ENCODE data around the gene MRPL28.
"Not testable (repeated sequence)": the region's sequence is repeated elsewhere in the genome, so short reads cannot be mapped to it uniquely, and the experiment has no call there.

The MRPL28 gene

DNA sequence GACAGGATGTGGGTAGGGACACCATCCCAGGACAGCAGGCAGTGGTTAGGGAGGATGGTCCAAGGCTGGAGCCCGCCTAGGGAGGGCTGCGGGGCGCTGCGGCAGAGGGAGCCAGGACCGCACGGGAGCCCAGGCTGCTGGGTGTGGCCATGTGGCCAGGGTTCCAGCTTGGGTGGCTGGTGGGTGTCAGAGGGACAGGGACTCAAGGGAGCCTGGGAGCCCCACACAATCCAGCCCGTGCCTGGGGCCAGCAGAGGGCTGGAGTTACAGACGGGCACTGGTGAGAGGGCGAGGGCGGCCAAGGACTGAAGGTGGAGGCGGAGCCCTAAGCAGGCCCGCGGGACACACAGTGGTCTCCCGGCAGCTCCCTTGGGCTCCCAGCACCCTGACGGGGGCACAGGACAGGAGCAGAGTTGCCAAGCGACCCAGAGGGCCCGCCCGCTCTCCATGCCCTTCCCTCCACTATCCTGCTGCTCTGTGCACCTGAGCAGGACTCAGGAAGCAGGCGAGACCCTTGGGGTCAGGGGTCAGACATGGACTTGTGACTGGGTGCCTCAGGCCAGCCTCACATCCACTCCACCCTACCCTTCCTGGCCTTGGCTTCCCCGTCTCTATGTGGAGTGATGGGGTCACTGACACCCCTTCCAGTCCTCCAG is 7.1 kb downstream of the MRPL28 start:
- Mint-ChIP-seq H3K27ac (peak overlapping the region; percentile 31), H3K4me3 (no peak overlapping the region), H3K4me1 (peaks cover 8 to 16% of the 10 kb centered on the region in 2 donors), H3K36me3 (peaks cover 13 to 16% of the 10 kb centered on the region in 2 donors), H3K27me3 (peaks cover 14 to 18% of the 10 kb centered on the region in 2 donors), H3K9me3 (no peaks in the 10 kb centered on the region)
- DNase-seq (no peak), ATAC-seq (replicated peaks) (no peak)

DNA sequence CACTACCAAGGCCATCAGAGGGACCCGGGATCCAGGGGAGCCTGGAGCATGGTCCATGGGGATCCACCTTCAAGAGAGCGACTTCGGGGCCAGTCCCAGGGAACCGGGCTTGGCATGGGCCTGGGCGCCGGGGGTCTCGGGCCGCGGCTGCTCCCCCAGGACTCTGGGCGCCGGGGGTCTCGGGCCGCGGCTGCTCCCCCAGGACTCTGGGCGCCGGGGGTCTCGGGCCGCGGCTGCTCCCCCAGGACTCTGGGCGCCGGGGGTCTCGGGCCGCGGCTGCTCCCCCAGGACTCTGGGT is 7.7 kb downstream of the MRPL28 start:
- H3K27me3 Mint-ChIP-seq: peaks cover 14 to 18% of the 10 kb centered on the region in 2 donors
- ATAC-seq (replicated peaks): peak; percentile 5 to 6
- peaks cover 8 to 16% of the 10 kb centered on the region in 2 donors for H3K4me1 Mint-ChIP-seq
- not testable (repeated sequence) for H3K27ac Mint-ChIP-seq, DNase-seq, H3K9me3 Mint-ChIP-seq, H3K4me3 Mint-ChIP-seq
- peaks cover 11 to 15% of the 10 kb centered on the region in 2 donors for H3K36me3 Mint-ChIP-seq

DNA sequence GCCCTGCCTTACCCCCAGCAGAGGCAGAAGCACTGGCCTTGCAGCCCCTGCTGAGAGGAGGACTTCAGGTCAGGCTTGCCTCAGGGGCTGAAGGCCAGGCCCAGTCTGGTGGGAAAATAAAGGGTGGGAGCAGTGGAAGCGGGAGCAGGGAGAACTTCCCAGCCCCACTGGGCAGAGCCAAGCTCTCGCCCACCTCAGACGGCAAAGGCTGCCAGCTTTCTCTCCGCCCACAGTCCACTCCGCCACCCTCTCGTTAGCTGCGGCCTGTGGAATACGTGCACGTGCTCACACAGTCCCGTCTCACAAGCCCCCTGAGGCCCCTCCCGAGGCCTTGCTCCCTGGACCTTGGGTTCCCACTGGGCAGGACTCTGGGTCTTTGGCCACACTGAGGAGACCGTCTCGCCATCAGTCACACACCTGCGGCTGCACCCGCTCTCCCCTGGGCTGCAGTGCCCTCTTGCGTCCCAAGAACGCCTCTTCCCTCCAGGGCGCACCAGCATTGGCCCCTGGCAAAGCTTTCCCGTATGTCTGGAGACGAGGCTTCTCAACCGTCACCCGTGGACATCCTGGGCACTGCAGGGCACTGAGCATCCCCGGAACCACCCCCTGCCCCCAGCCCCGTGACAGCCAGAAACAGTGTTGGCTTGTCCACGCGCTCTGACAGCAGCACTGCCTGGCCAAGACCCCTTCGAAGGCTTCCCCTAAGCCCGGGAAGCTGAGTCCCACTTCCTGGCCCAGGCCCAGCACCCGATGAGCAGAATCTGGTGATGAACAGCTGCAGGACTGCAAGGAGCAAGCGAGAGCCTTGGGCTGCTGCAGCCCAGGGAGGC is 8.3 kb downstream of the MRPL28 start:
- Mint-ChIP-seq H3K27me3 (peaks cover 14 to 18% of the 10 kb centered on the region in 2 donors), H3K36me3 (peaks cover 6 to 9% of the 10 kb centered on the region in 2 donors), H3K4me1 (peaks cover 8 to 16% of the 10 kb centered on the region in 2 donors), H3K4me3 (no peak overlapping the region), H3K9me3 (no peaks in the 10 kb centered on the region), H3K27ac (peak overlapping the region; percentile 56)
- ATAC-seq (replicated peaks): peak; percentile 92 to 93
- peak; percentile 61 for DNase-seq

DNA sequence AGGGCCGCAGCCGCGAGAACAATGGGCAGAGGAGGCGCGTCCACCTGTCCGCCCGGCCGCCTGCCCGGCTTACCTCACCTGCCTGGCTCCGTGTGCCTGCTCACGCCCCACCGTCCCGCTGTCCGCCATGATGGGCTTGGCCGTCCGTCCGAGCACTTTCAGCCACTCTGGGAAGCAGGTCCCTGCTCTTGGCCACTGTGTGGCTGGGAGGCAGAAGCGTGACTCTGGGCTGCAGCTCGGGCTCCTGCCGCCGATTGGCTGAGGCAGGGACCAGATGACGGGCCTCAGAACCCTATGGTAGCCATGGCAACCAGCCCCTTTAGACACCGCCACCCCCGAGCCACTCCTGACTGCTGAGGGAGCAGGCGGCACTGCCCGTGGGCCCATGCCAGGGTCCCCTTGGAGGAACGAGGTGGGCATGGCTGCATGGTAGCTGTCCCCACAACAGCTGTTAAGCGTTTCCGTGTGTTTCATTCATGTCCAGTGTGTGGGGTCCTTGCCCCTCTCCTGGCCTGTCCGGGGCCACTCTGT is 8.9 kb downstream of the MRPL28 start:
- Mint-ChIP-seq H3K27me3 (peaks cover 14 to 18% of the 10 kb centered on the region in 2 donors), H3K9me3 (no peaks in the 10 kb centered on the region), H3K27ac (no peak overlapping the region), H3K4me3 (no peak overlapping the region), H3K36me3 (peaks cover 0 to 3% of the 10 kb centered on the region in 2 donors), H3K4me1 (peaks cover 8 to 16% of the 10 kb centered on the region in 2 donors)
- no peak for ATAC-seq (replicated peaks)
- DNase-seq: no peak

DNA sequence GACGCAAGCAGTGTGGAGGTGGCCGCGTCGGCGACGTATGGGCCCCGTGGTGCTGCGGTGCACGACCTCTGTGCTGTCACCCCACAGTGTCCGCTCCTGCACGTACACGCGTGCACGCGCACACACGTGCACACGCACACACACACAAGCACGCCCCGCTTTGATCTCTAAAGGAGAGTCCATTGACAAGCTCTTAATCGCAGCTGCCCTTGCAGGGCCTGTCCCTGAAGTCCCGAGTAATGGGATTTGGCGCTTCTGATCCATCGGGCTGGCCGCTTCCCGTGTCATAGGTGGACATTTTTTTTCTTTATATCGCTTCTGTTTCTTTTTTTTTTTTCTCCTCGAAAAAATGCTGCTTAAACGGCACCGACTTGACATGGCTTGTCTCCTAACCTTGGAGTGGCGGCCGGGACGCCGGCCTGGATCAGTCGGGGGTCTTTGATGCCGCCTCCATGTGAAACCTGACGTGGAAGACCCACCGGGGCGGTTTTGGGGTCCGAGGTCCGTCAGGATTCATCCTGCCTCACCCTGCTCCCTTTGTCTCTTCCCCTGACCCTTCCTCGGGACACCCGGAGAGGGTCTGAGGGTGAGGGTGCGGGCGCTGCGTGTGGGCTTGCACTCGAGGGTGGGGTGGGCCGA is 9.5 kb downstream of the MRPL28 start:
- peaks cover 8 to 16% of the 10 kb centered on the region in 2 donors for H3K4me1 Mint-ChIP-seq
- H3K36me3 Mint-ChIP-seq: peaks cover 0 to 3% of the 10 kb centered on the region in 2 donors
- H3K27me3 Mint-ChIP-seq: peaks cover 14 to 18% of the 10 kb centered on the region in 2 donors
- no peak for ATAC-seq (replicated peaks)
- DNase-seq: no peak
- H3K9me3 Mint-ChIP-seq: no peaks in the 10 kb centered on the region
- no peak overlapping the region for H3K27ac Mint-ChIP-seq
- H3K4me3 Mint-ChIP-seq: no peak overlapping the region

DNA sequence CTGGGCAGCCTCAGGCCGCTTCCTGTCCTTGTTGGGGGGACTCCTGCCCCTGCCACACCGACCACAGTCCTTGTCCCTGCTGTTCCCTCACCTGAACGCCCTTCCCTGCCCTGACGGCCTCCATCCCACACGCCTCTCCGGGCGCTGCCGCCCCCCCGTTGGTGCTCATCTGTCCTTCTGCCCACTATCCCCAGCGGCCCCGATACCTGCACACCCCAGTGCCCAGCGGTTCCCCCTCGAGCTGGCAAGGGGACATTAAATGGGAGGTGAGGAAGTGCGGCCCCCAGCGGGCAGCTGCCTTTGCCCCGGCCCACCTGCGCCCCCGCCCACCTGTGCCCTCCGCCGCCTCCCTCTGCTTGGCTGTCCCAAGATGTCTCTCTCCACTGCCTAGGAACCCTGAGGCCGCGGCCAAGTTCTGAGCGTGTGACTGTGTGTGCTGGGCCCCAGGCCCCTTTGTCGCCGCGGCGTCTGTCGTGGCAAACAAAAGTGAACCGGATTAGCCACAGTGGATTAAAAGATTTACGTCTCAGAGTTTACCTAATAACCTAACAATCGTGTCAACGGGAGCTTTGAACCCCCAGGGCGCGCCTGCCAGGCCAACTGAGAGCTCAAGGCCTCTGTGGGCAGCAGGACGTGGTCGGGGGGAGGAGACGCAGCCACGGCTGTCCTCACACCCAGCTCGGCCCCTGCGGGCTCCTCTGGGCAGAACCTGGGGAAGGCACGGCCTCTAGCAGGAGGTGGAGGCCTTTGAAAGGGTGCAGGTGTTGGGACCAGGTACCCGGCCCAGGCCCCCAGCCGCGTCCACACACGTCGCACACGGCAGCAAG is 10.3 kb downstream of the MRPL28 start:
- no peak for ATAC-seq (replicated peaks)

DNA sequence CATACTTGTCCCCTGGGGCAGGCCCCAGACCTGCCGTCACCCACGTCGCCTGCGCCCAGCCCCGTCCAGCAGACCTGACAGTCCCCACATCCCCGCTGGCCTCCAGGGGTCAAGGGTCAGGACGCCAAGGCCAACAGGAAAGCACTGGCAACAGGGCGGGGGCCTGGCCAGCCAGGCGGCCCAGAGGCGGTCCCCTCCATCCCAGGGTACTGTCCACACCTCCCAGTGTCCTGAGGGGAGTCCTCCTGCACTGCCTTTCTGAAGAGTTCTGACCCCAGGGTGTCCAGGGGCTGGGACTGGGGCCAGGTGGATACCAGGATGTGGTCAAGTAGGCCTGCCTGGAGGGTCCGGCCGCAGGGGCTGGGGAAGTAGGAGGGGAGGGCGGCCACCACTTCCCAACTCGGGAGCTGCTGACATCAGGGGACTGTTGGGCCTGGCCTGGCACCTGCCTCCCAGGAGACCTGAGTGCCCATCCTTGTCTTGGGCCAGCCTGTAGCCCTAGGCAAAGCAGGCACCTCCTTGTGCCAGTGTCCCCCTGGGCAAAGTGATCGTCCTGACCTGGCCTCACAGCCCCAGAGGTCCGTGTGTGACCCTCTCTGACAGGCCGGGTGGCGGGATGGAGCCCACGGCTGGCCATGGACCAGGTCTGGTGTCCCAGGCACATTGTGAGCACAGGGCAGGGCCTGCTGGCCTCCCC is 11.1 kb downstream of the MRPL28 start:
- Mint-ChIP-seq H3K9me3 (no peaks in the 10 kb centered on the region), H3K4me3 (no peak overlapping the region), H3K27me3 (peaks cover 14 to 18% of the 10 kb centered on the region in 2 donors), H3K4me1 (peaks cover 8 to 18% of the 10 kb centered on the region in 2 donors), H3K36me3 (no peaks in the 10 kb centered on the region), H3K27ac (no peak overlapping the region)
- DNase-seq (no peak), ATAC-seq (replicated peaks) (no peak)

More for the DNA sequence above, 10.3 kb downstream of the MRPL28 start:
- peaks cover 0 to 3% of the 10 kb centered on the region in 2 donors for H3K36me3 Mint-ChIP-seq
- H3K4me1 Mint-ChIP-seq: peaks cover 8 to 16% of the 10 kb centered on the region in 2 donors
- no peak for DNase-seq
- H3K27ac Mint-ChIP-seq: no peak overlapping the region
- no peaks in the 10 kb centered on the region for H3K9me3 Mint-ChIP-seq
- no peak overlapping the region for H3K4me3 Mint-ChIP-seq
- H3K27me3 Mint-ChIP-seq: peaks cover 14 to 18% of the 10 kb centered on the region in 2 donors

DNA sequence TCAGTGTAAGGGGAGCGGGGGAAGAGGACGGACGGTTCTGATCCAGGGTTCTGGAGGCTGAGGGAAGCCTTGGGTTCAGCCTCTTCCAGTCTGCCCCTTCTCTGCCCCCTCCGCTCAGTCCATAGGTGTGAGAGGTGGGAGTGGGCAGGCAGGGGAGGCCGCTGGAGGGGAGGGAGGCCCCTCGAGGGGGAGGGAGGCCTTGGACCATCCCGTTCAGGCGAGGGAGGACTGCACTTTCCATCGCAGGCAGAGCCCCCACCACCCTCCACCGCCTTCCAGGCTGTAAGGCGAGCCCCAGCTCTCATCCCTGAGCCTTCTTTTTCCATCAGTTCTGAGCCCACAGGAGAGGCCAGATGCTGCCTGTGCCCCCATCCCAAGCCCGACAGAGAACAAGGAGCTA is 13.6 kb downstream of the MRPL28 start:
- ATAC-seq (replicated peaks) (no peak), DNase-seq (no peak)
- H3K27me3 Mint-ChIP-seq: peaks cover 0 to 1% of the 10 kb centered on the region in 2 donors
- no peak overlapping the region for H3K27ac Mint-ChIP-seq
- H3K4me1 Mint-ChIP-seq: peaks cover 3 to 8% of the 10 kb centered on the region in 2 donors
- no peak overlapping the region for H3K4me3 Mint-ChIP-seq
- no peaks in the 10 kb centered on the region for H3K36me3 Mint-ChIP-seq
- H3K9me3 Mint-ChIP-seq: no peaks in the 10 kb centered on the region

DNA sequence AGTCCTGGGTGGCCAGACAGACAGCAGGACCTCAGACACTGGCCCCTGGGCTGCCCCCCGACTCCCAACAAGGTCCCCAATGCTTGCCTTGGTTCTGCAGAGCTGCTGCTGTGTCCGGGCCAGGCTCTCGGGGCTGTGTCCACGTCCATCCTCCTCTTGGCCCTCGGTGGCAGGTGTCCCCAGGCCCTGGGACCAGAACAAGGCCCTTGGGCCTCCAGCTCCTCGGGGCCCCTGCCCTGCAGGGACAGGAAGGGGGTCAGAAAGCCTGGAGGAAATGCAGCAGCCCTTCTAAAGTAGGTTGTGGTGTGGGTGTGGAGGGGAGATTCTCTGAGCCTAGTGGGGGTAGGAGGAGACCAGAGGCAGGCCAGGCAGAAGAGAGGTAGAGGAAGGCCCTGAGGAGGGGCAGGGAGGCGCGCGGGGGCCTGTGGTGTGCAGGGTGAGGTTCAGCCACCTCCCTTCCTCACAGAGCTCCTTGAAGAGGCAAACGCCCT is 15.3 kb downstream of the MRPL28 start:
- no peak overlapping the region for H3K27ac Mint-ChIP-seq
- H3K9me3 Mint-ChIP-seq: no peaks in the 10 kb centered on the region
- no peak for DNase-seq
- peaks cover 2 to 15% of the 10 kb centered on the region in 2 donors for H3K4me1 Mint-ChIP-seq
- ATAC-seq (replicated peaks): no peak
- no peak overlapping the region for H3K4me3 Mint-ChIP-seq
- no peaks in the 10 kb centered on the region for H3K27me3 Mint-ChIP-seq
- peaks cover 3 to 7% of the 10 kb centered on the region in 2 donors for H3K36me3 Mint-ChIP-seq

DNA sequence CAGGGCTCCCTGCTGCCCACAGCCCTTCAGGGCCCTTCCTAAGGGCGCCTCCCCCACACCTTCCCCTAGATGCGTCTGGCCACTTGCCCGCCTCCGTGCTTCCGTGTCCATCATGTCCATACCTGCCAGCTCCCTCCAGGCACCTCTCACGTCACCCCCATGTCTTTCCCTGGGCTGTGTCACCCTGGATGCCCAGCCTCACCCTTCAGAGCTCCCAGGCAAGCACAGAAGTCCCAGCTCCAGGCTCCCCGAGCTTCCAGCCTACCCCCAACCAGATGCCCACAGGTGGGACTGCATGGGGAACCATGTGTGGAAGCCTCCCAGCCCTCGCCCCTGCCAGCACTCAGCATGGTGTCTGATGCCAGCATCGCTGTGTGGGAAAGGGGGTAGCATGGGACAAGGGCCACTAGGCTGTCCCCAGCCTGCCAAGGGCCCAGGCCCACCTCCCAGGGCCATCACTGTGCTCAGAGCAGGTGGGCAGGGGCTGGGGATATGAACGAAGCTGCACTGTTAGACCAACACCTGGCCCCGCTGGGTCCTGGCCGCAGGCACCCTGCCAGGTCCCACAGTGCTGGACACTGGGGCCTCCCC is 16.0 kb downstream of the MRPL28 start:
- Mint-ChIP-seq H3K36me3 (peaks cover 3 to 7% of the 10 kb centered on the region in 2 donors), H3K9me3 (no peaks in the 10 kb centered on the region), H3K27ac (no peak overlapping the region), H3K4me1 (peaks cover 5 to 21% of the 10 kb centered on the region in 2 donors), H3K27me3 (no peaks in the 10 kb centered on the region), H3K4me3 (peak overlapping the region; percentile 17 to 50)
- no peak for ATAC-seq (replicated peaks)
- no peak for DNase-seq

DNA sequence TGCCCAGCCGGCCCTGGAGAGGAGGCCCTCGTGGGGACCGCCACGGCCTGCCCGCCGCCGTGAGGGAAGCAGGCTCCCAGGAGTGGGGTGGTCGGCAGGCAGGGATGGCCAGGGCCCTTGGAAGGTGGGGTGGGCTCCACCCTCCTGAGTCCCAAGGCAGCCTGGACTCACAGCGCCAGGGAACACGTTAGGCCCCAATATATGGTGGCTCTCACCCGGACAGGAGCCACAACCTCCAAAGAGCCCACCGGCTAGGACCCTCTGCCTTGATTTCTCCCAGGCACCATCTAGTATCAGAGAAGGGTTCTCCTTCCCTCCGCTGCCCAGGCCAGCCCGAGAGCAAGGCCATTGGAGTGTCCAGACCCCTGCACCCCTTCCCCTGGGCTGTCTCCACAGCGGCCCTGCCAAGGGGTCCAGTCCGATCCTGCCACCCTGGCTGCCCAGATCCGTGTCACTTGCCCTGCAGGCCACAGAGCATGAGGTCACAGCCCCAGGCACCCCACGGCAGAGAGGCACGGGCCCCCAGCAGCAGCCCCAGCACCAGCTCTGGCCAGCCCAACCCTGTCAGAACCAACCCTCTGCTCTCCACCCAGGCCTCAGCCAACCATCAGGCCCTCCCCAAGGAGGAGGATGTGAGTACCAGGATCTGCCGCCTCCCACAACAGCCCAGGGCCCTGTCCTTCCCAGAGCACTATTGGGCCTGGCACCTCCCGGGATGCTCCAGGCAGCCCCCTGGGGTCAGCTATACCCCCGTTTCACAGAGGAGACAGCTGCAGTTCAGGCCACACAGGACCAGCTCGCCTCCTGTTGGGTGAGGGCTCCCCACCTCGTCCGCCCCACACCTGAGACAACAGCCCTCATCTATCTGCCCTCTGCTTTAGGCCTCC is 16.7 kb downstream of the MRPL28 start:
- DNase-seq (no peak), ATAC-seq (replicated peaks) (no peak)
- Mint-ChIP-seq H3K4me1 (peaks cover 10 to 29% of the 10 kb centered on the region in 2 donors), H3K4me3 (peak overlapping the region; percentile 17 to 50), H3K9me3 (no peaks in the 10 kb centered on the region), H3K27me3 (no peaks in the 10 kb centered on the region), H3K36me3 (peaks cover 3 to 10% of the 10 kb centered on the region in 2 donors), H3K27ac (no peak overlapping the region)
